HEK293T (cell line): ENCODE measurements around the gene MRPL14.

Source experiments
- CTBP1 ChIP-seq: fragments of 450-650 bp; IDR thresholded peaks from 2 replicates; pipeline ENCODE4 v1.6.1; 2016; ENCODE audit warnings: borderline replicate concordance
- FOXA1 ChIP-seq: fragments of 450-650 bp; IDR thresholded peaks from 2 replicates; pipeline ENCODE4 v1.6.1; 2016; ENCODE audit warnings: mild to moderate bottlenecking

DNA sequence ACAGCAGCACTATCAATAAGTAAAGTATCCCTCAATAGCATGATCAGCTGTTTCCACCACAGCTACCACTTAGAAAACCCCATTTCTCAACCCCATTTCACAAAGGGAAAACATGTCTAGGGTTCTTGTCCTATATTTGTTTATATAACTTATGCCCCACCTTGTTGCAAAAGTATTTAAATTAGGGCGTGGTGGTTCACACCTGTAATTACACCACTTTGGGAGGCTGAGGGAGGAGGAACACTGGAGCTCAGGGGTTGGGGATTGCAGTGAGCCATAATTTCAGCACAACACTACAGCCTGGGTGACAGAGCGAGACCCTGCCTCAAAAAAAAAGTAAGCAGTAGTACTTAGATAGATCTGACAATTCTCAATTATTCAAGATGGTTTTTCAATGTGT, 3.7 kb downstream of the MRPL14 start:
- TF ChIP-seq CTBP1: no peak
- TF ChIP-seq FOXA1: no peak
